K562 (cell line): ENCODE measurements around the gene CTPS1. TPM values are rescaled to one million over a fixed set of nuclear protein-coding genes. Genes with fewer than 3 reads are reported as not detected.

Source experiments
- CREM ChIP-seq: IDR thresholded peaks from 2 replicates; pipeline ENCODE4 v1.6.1; 2014; ENCODE audit warnings: antibody characterized with exemption, low read depth
- ZKSCAN8 ChIP-seq: fragments of 200-800 bp; sonication (Bioruptor generic); IDR thresholded peaks from 2 replicates; pipeline ENCODE4 v1.6.1; 2016; ENCODE audit warnings: missing genetic modification characterization, missing compliant biosample characterization
- ZNF707 ChIP-seq: fragments of 250-450 bp; sonication (Bioruptor Pico); conservative IDR thresholded peaks from 2 replicates; pipeline ENCODE4 v1.8.0; 2022; ENCODE audit warnings: inconsistent platforms, mild to moderate bottlenecking, moderate library complexity
- polyA plus RNA-seq, 8 experiments: library from polyadenylated mRNA; depleted of rRNA in 4 of 8; stranded (reverse) in 5 of 8; unstranded in 3 of 8; fragments of >200 nt; fragmentation: Nextera tagmentation in 2 of 8; fragmentation: Illumina TruSeq in 1 of 8; extraction: Ambion mirVana in 2 of 8; extraction: Trizol in 1 of 8; gene quantifications; 2 replicates each; pipeline versions ENCODE4 v1.2.1 to v1.2.3, GENCODE V29; 2011 to 2014; ENCODE audit warnings: inconsistent platforms in 1 of 8, missing spikeins in 1 of 8
- total RNA-seq, 7 experiments: library from RNA; depleted of rRNA in 6 of 7; stranded (reverse); fragments of >200 nt in 6 of 7; fragmentation: Illumina TruSeq in 2 of 7; extraction: Trizol in 2 of 7; gene quantifications; 2 replicates each; pipeline versions ENCODE4 v1.2.1 to v1.2.3, GENCODE V29; 2011 to 2021; ENCODE audit warnings: low replicate concordance in 1 of 7
- TF ChIP-seq, protein P1 (sequence below): fragments of 450-650 bp; IDR thresholded peaks from 2 replicates; pipeline ENCODE4 v1.6.1; 2016; ENCODE audit warnings: mild to moderate bottlenecking, moderate library complexity
- TF ChIP-seq, protein P2 (sequence below): sonication (generic); formaldehyde crosslinking; IDR thresholded peaks from 2 replicates; pipeline ENCODE4 v1.8.0; 2023; ENCODE audit warnings: missing genetic modification reagents, mild to moderate bottlenecking, borderline replicate concordance

The CTPS1 gene
- total and polyA plus RNA-seq, 9 of the 15 experiments (the other 6 are each of a cell fraction or from before 2014, with no cell fraction given), result 44.4 to 164 (median 87.7) TPM

DNA sequence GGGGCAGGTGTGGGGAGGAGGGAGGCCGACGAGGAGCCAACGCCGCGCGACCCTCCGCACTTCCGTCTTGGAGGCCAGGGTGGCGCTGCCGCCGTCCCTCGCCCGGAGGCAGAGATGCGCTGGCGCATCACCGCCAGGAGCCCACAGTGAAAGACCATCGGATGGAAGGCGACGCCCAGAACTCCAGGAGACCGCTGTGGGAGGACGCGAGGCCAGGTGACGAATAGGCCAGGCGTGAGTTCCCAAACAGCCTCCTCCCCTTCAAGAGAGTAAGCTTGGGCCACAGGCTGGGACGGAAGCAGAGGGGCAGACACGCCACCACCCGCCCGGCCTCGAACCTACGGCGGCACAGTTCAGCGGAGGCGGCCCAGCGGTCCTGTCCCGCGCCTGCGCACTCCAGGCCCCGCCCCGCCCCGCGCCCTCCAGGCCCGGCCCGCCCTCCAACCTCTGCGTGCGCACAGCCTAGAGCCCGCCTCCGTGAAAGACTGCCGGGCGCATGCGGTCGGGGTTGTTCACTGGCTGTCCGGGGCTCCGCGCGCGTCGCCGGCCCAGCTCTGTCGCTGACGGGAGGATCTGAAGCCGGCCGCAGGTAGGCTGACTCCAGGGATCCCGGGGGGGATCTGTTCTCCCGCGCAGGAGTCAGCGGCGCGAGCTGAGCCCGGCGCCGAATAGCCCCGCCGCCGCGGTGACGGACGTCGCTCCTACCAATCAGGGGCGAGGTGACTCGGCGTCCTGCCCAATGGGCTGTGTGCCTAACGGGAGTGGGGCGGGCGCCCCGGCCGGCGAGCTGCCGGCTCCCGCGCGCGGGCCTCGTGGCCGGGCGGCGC, at the start of gene CTPS1 (continued):
- TF ChIP-seq, protein P1, sequence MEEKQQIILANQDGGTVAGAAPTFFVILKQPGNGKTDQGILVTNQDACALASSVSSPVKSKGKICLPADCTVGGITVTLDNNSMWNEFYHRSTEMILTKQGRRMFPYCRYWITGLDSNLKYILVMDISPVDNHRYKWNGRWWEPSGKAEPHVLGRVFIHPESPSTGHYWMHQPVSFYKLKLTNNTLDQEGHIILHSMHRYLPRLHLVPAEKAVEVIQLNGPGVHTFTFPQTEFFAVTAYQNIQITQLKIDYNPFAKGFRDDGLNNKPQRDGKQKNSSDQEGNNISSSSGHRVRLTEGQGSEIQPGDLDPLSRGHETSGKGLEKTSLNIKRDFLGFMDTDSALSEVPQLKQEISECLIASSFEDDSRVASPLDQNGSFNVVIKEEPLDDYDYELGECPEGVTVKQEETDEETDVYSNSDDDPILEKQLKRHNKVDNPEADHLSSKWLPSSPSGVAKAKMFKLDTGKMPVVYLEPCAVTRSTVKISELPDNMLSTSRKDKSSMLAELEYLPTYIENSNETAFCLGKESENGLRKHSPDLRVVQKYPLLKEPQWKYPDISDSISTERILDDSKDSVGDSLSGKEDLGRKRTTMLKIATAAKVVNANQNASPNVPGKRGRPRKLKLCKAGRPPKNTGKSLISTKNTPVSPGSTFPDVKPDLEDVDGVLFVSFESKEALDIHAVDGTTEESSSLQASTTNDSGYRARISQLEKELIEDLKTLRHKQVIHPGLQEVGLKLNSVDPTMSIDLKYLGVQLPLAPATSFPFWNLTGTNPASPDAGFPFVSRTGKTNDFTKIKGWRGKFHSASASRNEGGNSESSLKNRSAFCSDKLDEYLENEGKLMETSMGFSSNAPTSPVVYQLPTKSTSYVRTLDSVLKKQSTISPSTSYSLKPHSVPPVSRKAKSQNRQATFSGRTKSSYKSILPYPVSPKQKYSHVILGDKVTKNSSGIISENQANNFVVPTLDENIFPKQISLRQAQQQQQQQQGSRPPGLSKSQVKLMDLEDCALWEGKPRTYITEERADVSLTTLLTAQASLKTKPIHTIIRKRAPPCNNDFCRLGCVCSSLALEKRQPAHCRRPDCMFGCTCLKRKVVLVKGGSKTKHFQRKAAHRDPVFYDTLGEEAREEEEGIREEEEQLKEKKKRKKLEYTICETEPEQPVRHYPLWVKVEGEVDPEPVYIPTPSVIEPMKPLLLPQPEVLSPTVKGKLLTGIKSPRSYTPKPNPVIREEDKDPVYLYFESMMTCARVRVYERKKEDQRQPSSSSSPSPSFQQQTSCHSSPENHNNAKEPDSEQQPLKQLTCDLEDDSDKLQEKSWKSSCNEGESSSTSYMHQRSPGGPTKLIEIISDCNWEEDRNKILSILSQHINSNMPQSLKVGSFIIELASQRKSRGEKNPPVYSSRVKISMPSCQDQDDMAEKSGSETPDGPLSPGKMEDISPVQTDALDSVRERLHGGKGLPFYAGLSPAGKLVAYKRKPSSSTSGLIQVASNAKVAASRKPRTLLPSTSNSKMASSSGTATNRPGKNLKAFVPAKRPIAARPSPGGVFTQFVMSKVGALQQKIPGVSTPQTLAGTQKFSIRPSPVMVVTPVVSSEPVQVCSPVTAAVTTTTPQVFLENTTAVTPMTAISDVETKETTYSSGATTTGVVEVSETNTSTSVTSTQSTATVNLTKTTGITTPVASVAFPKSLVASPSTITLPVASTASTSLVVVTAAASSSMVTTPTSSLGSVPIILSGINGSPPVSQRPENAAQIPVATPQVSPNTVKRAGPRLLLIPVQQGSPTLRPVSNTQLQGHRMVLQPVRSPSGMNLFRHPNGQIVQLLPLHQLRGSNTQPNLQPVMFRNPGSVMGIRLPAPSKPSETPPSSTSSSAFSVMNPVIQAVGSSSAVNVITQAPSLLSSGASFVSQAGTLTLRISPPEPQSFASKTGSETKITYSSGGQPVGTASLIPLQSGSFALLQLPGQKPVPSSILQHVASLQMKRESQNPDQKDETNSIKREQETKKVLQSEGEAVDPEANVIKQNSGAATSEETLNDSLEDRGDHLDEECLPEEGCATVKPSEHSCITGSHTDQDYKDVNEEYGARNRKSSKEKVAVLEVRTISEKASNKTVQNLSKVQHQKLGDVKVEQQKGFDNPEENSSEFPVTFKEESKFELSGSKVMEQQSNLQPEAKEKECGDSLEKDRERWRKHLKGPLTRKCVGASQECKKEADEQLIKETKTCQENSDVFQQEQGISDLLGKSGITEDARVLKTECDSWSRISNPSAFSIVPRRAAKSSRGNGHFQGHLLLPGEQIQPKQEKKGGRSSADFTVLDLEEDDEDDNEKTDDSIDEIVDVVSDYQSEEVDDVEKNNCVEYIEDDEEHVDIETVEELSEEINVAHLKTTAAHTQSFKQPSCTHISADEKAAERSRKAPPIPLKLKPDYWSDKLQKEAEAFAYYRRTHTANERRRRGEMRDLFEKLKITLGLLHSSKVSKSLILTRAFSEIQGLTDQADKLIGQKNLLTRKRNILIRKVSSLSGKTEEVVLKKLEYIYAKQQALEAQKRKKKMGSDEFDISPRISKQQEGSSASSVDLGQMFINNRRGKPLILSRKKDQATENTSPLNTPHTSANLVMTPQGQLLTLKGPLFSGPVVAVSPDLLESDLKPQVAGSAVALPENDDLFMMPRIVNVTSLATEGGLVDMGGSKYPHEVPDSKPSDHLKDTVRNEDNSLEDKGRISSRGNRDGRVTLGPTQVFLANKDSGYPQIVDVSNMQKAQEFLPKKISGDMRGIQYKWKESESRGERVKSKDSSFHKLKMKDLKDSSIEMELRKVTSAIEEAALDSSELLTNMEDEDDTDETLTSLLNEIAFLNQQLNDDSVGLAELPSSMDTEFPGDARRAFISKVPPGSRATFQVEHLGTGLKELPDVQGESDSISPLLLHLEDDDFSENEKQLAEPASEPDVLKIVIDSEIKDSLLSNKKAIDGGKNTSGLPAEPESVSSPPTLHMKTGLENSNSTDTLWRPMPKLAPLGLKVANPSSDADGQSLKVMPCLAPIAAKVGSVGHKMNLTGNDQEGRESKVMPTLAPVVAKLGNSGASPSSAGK, result peak; percentile 93
- TF ChIP-seq ZNF707 (CRISPR knock-in tag), result no peak
- TF ChIP-seq ZKSCAN8, result no peak
- TF ChIP-seq CREM, result peak; percentile 69
- TF ChIP-seq, protein P2, sequence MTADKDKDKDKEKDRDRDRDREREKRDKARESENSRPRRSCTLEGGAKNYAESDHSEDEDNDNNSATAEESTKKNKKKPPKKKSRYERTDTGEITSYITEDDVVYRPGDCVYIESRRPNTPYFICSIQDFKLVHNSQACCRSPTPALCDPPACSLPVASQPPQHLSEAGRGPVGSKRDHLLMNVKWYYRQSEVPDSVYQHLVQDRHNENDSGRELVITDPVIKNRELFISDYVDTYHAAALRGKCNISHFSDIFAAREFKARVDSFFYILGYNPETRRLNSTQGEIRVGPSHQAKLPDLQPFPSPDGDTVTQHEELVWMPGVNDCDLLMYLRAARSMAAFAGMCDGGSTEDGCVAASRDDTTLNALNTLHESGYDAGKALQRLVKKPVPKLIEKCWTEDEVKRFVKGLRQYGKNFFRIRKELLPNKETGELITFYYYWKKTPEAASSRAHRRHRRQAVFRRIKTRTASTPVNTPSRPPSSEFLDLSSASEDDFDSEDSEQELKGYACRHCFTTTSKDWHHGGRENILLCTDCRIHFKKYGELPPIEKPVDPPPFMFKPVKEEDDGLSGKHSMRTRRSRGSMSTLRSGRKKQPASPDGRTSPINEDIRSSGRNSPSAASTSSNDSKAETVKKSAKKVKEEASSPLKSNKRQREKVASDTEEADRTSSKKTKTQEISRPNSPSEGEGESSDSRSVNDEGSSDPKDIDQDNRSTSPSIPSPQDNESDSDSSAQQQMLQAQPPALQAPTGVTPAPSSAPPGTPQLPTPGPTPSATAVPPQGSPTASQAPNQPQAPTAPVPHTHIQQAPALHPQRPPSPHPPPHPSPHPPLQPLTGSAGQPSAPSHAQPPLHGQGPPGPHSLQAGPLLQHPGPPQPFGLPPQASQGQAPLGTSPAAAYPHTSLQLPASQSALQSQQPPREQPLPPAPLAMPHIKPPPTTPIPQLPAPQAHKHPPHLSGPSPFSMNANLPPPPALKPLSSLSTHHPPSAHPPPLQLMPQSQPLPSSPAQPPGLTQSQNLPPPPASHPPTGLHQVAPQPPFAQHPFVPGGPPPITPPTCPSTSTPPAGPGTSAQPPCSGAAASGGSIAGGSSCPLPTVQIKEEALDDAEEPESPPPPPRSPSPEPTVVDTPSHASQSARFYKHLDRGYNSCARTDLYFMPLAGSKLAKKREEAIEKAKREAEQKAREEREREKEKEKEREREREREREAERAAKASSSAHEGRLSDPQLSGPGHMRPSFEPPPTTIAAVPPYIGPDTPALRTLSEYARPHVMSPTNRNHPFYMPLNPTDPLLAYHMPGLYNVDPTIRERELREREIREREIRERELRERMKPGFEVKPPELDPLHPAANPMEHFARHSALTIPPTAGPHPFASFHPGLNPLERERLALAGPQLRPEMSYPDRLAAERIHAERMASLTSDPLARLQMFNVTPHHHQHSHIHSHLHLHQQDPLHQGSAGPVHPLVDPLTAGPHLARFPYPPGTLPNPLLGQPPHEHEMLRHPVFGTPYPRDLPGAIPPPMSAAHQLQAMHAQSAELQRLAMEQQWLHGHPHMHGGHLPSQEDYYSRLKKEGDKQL, result no peak
